GM12874 (cell line): ENCODE measurements around the gene OR4M2.
"Not testable (repeated sequence)": the region's sequence is repeated elsewhere in the genome, so short reads cannot be mapped to it uniquely, and the experiment has no call there.

Experiments used
- CTCF ChIP-seq: IDR thresholded peaks from 2 replicates; pipeline ENCODE4 v1.5.1; 2011; ENCODE audit warnings: low read depth, mild to moderate bottlenecking, control low read depth, low read length, moderate library complexity; ENCODE audit not compliant: insufficient read depth

OR4M2 gene

DNA sequence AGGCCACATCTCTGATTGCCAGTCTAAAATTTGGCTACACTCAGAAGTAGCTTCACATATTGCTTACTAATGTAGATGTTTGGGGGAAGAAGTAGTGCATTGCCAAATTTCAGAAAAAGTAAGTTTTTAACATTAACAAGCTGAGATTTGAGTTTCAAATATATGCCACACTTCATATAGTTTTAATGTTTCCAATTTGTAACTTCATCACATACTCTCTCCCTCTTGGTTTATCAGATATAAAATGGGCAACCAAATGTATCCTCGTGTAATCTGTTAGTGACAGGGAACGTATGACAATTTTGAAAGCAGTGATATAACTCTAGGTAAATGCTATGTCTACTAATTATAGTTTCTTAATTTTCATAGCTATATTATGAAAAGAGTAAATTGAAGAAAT, at the start of gene OR4M2:
Gene OR4M2 (plus strand): TSS at position 301 of the 400 bp plus-strand sequence. CDS start 98 bp downstream, at position 399.
- TF ChIP-seq CTCF = not testable (repeated sequence)
